HG03064 (cell line): ENCODE results near the gene WDR48.

Source experiments
- ATAC-seq: cut with Tn5 transposase; IDR thresholded peaks from one replicate; pipeline ENCODE4 v1.9.1; 2021; ENCODE audit warnings: low read depth; ENCODE audit not compliant: unreplicated experiment

Gene WDR48

DNA sequence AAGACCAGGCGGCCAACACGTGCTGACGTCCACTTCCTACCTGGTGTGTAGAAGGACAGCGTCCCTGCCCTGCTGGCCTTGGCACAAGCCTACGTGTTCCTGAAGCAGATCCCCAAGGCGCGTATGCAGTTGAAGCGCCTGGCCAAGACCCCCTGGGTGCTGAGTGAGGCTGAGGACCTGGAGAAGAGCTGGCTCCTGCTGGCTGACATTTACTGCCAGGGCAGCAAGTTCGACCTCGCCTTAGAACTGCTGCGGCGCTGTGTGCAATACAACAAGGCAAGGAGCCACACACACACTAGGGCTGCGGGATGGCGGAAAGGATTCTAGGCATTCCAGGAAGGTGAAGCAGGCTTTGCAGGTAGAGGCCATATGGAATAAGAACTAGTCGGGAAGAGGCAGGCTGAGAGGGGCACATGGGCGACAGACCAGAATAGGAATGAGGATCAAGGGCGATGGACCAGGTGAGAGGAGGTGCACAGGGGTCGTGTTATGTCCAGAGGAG, 85.7 kb downstream of the WDR48 start:
- no peak for ATAC-seq

DNA sequence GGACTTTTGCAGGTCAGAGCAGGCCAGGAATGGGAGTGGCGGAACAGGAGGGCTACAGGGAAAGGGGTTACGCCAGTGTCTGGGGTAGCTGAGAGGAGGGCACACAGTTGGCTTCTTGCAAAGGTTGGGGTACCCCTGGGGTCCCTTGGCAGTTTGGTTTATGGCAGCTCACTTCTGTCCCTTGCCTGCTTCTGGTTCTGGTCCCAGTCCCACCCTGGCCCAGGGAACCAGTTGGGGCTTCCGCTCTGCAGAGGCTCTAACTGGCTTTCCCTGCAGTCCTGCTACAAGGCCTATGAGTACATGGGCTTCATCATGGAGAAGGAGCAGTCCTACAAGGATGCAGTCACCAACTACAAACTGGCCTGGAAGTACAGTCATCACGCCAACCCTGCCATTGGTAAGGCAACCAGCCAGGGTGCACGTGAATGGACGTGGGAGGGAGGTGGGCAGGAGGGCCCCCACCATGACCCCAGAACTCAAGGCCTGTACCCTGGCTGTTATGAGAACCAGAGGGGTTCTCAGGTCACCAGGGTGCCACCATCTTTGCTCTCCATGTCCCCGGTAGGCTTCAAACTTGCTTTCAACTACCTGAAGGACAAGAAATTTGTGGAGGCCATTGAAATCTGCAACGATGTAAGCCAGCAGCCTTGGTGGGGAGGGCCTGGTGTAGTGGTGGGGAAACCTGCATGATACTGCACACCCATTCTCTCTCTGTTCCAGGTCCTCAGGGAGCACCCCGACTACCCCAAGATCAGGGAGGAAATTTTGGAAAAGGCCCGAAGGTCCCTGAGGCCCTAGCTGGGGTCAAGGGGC, 86.4 kb downstream of the WDR48 start:
- no peak for ATAC-seq

DNA sequence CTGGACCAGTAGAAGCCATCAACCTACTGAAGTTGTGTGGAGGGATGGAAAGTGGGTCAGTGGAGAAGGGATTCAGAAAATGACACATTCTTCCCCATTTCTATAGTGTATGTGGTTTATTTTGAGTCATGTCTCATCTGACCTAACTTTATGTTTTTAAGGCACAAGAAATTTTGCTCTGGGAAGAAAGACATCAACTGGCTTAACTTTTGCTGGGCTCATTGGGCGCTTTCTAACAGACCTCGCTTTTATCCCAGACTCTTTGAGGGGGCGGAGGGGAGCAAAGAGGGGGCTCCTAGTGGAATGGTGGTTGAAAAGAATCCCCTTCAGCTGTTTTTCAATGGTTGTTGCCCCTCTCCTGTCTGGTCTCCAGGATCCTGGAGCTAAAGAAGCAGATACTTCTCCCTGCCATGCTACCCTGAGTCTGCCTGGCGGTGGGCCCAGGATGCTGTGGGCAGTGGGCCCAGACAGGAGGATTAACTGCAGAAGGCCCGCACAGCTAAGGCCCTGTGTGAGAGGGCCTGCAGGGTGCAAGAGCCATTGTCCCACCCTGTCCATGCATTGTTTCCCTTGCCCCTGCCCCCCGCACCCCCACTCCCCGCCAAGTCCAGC, 87.1 kb downstream of the WDR48 start:
- ATAC-seq: no peak

DNA sequence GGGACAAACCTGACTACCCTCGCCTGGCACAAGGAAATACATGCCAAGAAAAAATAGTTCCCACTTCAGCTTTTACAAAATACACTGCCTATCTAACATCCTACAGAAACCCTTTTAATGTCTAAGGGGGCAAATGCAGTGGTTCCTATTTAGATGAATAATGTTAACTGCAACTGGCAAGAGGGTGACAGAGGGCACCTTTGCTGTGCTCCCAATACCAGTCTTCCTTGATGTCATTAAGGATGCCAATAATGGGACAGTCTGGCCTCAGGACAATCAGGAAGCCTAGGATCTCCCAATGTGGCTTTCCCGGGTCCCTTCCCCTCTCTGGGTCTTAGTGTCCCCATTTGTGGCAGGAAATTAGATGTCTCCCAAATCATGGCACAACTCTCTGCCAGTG, 87.6 kb downstream of the WDR48 start:
- no peak for ATAC-seq

DNA sequence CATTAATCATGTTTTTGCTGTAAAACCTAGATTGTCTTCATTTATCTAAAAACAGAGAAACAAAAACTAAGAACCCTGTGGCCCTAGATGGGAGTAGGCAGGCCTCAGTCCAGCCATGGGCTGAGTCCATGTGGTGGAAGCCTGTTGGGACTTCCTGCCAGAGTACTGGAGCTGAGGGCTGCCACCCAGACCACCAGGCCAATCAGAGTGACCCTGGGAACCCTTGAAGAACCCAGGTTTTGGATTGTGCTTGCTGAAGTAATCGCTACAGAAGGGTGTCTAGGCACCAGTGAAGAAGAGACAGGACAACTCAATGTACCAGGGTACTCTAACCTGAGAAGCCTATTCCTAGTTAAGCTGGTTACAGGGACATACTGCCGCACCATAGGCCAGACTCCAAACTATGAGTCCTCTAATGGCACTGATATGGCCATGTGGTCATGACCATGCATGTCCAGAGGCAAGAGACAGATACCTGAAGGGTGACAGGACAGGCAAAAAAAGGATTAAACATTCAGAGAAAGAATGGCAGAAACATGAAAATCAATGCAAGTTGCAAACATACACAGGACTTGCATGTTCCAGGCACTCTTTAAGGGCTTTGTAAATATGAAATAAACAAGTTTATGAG, 88.6 kb downstream of the WDR48 start:
- ATAC-seq: no peak

DNA sequence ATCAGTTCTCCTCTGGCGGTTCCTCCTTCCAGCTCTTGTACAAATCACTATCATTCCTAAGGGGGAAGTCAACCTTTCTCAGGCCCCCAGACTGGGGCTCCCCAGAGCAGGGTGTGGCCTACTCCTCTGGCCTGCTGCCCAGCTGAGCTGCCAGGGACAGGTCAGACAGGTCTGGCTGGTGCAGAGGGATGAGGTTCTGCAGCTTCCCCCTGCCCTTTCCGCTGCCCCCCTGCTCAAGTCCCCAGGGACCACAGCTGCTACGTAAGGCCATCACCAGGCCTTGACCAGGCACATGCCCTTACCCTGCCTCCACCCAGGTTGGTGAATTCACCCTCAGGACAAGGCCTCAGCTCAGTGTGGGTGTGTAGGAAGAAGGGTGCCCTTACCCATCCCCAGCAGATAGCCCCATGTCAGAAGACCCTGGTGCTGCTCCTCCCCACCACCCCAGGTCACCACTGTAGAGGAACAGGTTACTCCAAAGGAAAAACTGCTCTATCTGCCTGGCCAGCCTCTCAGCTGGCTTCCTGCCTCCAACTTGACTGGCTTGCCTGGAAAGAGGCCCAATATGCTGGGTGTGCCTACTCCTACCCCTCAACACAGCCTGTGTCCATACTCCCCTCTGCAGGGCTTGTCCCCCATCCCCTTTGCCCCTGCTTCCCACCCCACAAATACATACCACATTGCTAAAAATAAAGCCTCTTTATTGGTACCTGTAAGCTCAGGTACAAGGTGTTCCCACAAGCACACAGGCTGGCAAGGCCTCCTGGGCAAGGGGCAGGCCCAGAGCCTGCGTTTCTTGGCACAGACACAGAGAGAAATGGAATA, 89.6 kb downstream of the WDR48 start:
- ATAC-seq: no peak

DNA sequence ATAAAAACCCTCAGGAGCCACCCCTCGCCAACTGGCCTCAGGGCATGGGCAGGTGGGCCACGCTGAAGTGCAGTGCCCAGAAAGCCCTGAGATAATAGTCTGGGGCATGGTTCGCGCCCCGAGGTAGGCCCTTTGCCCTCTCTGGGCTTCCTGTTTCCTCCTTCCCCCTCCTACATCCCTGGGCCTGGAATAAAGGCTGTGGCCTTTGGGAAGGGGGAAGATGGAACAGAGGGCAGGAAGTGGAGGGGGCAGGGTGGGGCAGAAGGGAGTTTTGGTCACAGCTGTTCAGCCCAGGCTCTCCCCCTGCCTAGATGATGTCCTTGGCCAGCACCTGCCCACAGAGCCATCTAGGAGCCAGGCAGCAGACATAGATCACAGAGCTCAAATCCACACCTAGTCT, 90.3 kb downstream of the WDR48 start:
- no peak for ATAC-seq

DNA sequence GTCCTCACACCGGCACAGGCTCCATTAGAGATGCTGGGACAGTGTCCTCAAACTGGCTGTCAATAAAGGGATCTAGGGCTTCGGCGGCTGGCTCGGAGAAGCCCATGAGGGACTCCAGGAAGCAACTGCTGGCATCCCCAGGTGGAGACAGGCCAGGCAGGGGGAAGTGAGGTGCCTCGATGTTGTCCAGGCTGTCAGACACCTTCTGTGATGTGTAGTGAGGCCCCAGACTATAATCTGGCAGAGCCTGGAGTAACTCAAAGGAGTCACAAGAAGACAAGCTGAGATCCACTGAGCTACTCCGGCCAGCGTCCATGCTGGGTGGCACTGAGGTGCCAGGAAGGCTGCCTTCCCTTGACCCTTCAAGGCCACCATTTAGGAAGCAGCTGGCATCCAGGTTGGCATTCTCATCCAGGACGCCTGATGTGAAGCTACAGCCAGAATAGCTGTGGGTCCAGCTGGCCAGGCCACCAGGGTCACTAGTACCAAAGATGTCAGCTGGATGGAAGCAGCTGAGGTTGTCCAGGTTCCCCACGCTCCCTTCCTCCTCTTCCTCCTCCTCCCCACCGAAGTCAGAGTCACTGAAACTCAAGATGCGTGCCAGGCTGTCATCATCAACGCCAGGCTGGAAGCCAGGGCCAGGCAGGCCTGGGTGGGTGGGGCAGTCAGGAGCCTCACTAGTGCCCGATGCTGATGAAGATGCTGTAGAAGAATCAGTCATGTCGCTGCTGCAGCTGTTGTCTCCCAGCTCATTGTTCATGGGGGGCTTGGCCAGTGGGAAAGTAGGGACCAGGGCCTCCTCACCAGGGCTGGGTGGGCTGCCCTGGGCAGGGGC, 91.5 kb downstream of the WDR48 start:
- no peak for ATAC-seq

DNA sequence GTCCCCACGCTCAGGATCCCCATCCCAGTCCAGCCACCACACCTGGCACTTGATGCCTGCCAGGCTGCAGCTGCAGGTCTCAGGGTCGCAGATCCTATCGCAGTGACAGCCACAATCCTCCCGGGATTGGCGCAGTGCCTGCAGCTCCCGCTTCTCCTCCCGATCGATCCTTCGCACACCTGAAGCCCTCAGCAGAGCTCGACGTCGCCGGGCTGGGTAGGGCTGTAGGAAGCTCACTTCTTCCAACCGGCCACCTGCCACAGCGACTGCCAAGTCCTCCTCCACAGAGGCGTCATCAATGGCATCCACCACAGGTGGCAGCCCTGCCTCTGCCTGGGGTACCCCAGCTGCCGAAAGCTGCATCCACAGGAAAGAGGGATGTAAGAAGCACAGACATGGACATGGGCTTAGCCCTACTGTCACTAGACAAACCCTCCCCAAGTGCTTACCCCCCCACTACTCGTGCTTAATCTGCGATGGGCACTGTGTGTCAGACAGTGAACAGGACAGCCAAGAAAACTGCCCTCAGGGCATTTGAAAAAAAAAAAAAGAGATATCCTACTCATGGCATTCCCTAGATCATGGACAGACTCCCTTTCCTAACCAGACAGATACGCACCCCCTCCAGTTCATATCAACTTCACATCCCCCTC, 92.4 kb downstream of the WDR48 start:
- no peak for ATAC-seq

DNA sequence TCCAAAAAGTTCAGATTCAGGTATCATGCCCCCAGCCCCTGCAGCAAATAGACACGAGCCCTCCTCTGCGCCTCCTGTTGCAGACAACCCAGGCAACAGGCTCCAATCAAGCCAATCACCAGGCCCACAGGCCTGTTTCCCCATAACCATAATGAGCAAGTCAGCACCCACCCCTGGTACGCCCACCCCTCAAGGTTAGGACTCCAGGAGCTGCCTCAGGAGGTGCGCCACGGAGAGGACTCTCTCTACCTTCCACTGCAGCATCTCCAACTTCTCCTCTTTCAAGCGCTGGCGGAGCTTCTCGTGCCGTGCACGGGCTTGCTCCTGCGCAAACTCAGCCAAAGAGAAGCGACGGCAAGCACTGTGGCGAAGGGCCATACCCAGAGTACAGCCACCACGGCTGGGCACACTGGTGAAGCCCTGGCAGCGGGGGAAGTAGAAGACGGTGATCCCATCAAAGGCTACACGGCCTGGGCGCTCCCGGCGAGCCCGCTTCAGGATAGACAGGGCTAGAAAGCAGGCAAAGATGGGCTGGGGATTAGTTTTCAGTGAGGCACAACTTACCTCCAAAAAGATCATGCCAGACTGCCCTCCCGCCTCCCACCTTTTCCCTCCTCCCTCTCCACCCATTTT, 93.0 kb downstream of the WDR48 start:
- ATAC-seq: no peak

DNA sequence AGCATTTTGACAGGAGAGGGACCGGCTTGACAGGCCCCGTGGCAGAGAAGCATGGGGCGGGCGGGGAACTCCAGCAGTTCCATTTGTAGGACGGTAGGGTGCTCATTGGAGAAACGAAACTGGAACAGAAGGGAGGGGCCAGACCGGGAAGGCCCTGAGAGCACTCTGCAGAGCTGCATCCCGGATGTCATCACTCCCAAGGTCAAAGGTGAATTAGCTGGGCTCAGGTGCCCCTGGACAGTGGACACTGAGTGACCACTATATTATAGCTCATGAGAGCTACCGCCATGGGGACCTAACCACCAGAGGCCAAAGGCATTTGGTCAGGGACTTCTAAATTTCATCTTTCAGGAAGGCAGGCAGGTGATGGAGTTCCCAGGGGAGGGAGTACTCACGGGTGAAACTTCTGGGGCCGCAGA, 94.3 kb downstream of the WDR48 start:
- no peak for ATAC-seq
